ENCODE data around the gene SSBP3. TPM values are rescaled to one million over a fixed set of nuclear protein-coding genes. Genes with fewer than 3 reads are reported as not detected.

SSBP3 gene
- total RNA-seq, 1 donor from 2014 or later: 84.4 TPM

- intact Hi-C loops (cut with micrococcal nuclease): no loop called here
- Mint-ChIP-seq H3K27ac (no peak overlapping the region), H3K4me1 (ENCODE audit: low read depth) (peaks cover 35% of the 10 kb centered on the region), H3K27me3 (ENCODE audit: low read depth) (no peaks in the 10 kb centered on the region), H3K36me3 (ENCODE audit: low read depth) (peaks cover 9% of the 10 kb centered on the region), H3K4me3 (ENCODE audit: low read depth) (no peak overlapping the region), H3K9me3 (no peaks in the 10 kb centered on the region)
- DNase-seq (ENCODE audit: low spot score): no peak
These were observed 33.2 kb downstream of the SSBP3 start for GRCh38 chr1:54372978-54373377.

DNA sequence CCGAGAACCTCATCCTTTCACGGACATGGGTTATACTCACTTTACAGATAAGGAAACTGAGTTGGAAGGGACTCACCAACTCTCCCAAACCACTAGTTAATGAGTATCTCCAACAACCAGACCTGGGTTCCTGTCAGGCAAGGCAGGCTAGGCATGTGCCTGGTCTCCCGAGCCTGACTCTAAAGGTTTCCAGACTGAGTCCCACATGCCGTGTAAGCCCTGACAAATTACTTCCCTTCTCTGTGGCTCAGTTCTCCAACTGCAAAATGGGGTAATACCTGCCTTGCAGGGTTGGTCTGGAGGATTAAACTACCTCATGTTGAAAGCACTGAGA is 34.3 kb downstream of the SSBP3 start:
- DNase-seq (ENCODE audit: low spot score): no peak
- H3K27me3 Mint-ChIP-seq (ENCODE audit: low read depth): no peaks in the 10 kb centered on the region
- no peaks in the 10 kb centered on the region for H3K9me3 Mint-ChIP-seq
- peaks cover 26% of the 10 kb centered on the region for H3K4me1 Mint-ChIP-seq (ENCODE audit: low read depth)
- intact Hi-C loops (cut with micrococcal nuclease): no loop called here
- no peak overlapping the region for H3K4me3 Mint-ChIP-seq (ENCODE audit: low read depth)
- peaks cover 9% of the 10 kb centered on the region for H3K36me3 Mint-ChIP-seq (ENCODE audit: low read depth)
- H3K27ac Mint-ChIP-seq: no peak overlapping the region

- intact Hi-C loops (cut with micrococcal nuclease): no loop called here
- H3K4me1 Mint-ChIP-seq (ENCODE audit: low read depth): peaks cover 20% of the 10 kb centered on the region
- no peak overlapping the region for H3K4me3 Mint-ChIP-seq (ENCODE audit: low read depth)
- no peak for DNase-seq (ENCODE audit: low spot score)
- peaks cover 9% of the 10 kb centered on the region for H3K36me3 Mint-ChIP-seq (ENCODE audit: low read depth)
- H3K27ac Mint-ChIP-seq: no peak overlapping the region
- no peaks in the 10 kb centered on the region for H3K27me3 Mint-ChIP-seq (ENCODE audit: low read depth)
- H3K9me3 Mint-ChIP-seq: no peaks in the 10 kb centered on the region
These were observed 34.9 kb downstream of the SSBP3 start for GRCh38 chr1:54371038-54371941.

DNA sequence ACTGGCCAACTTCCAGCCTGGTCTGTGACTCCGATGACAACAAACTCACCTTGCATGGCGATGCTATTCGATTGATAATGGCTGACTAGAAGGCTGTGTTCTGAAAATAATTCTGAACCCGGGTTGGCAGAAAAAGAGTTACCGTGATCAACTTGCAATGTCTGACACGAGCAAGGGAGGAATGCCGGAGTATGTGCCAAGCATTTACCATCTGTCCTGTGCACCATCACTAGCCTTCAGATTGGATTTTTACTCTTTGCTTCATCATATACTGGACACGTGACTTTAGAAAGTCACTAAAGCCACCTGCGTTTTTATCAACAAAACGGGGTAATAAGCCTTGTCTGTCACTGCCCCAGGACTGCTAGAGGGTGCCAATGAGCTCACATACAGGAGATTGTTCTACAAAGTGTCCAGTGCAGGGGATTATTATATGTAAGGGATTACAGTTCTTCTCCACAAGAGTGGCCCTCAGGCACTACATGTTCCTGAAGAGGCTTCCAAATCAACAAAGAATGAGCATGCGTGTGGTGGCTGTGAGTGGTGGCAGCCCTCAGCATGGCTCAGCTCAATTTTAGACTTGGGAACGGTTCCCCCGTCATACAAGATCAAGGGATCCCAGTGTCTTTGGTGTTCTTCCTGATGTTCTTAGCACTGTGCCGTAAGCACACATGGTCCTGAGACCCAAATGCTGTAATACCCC is 35.8 kb downstream of the SSBP3 start:
- DNase-seq (ENCODE audit: low spot score): no peak
- Mint-ChIP-seq H3K27me3 (ENCODE audit: low read depth) (no peaks in the 10 kb centered on the region), H3K9me3 (no peaks in the 10 kb centered on the region), H3K4me3 (ENCODE audit: low read depth) (no peak overlapping the region), H3K4me1 (ENCODE audit: low read depth) (peaks cover 18% of the 10 kb centered on the region), H3K36me3 (ENCODE audit: low read depth) (peaks cover 12% of the 10 kb centered on the region), H3K27ac (no peak overlapping the region)
- intact Hi-C loops (cut with micrococcal nuclease): no loop called here

- Mint-ChIP-seq H3K36me3 (ENCODE audit: low read depth) (peaks cover 14% of the 10 kb centered on the region), H3K9me3 (no peaks in the 10 kb centered on the region), H3K4me1 (ENCODE audit: low read depth) (peaks cover 25% of the 10 kb centered on the region), H3K27ac (no peak overlapping the region), H3K27me3 (ENCODE audit: low read depth) (no peaks in the 10 kb centered on the region), H3K4me3 (ENCODE audit: low read depth) (no peak overlapping the region)
- intact Hi-C loops (cut with micrococcal nuclease): no loop called here
- DNase-seq (ENCODE audit: low spot score): no peak
These were observed 38.6 kb downstream of the SSBP3 start for GRCh38 chr1:54367613-54368012.

DNA sequence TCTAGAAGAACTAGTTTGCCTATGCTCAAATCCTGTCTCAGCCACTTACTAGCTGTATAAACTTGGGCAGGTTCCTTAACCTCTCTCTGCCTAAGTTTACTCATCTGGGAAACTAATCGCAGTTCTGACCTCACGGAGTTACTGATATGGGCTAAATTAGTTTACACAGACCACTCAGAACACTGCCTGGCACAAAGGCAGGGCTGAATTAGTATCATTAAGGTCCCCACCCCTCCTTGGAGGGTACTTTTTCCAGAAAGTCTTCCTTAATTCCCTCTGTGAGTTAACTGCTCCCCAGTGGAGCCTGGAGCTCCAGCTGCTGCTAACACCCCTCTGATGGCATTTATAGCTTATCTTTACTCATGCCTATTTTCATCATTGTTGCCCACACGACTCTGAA is 40.3 kb downstream of the SSBP3 start:
- no peak overlapping the region for H3K4me3 Mint-ChIP-seq (ENCODE audit: low read depth)
- H3K36me3 Mint-ChIP-seq (ENCODE audit: low read depth): peaks cover 14% of the 10 kb centered on the region
- H3K4me1 Mint-ChIP-seq (ENCODE audit: low read depth): peaks cover 30% of the 10 kb centered on the region
- H3K9me3 Mint-ChIP-seq: no peaks in the 10 kb centered on the region
- no peaks in the 10 kb centered on the region for H3K27me3 Mint-ChIP-seq (ENCODE audit: low read depth)
- DNase-seq (ENCODE audit: low spot score): no peak
- H3K27ac Mint-ChIP-seq: no peak overlapping the region
- intact Hi-C loops (cut with micrococcal nuclease): loop anchor here (2.0 kb wide), 1 partner anchor 119 kb away; no protein-coding TSS in a partner anchor

GRCh38 chr1:54365398-54365797 is 40.8 kb downstream of the SSBP3 start:
- intact Hi-C loops (cut with micrococcal nuclease): loop anchor here (2.0 kb wide), 1 partner anchor 119 kb away; no protein-coding TSS in a partner anchor
- Mint-ChIP-seq H3K4me3 (ENCODE audit: low read depth) (no peak overlapping the region), H3K36me3 (ENCODE audit: low read depth) (peaks cover 14% of the 10 kb centered on the region), H3K4me1 (ENCODE audit: low read depth) (peaks cover 30% of the 10 kb centered on the region), H3K9me3 (no peaks in the 10 kb centered on the region), H3K27ac (no peak overlapping the region), H3K27me3 (ENCODE audit: low read depth) (no peaks in the 10 kb centered on the region)
- no peak for DNase-seq (ENCODE audit: low spot score)

DNA sequence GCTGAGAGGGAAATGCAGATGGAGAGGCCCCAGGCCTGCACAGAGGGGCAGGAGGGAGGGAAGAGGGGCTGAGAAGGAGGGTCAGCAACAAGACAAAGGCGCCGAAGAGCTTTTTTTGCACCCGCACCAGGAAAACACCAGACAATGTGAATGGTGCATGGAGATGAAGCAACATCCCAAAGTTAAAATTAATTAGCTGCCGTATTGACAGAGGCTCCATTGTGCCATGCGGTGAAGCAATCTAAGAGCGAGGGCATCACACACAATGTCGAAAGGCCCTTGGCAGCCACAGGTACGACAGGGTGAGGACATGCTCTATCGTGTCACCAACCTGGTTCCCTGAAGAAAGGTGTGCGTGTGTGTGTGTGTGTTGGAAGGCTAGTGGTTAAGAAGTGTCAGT is 41.2 kb downstream of the SSBP3 start:
- peaks cover 34% of the 10 kb centered on the region for H3K4me1 Mint-ChIP-seq (ENCODE audit: low read depth)

DNA sequence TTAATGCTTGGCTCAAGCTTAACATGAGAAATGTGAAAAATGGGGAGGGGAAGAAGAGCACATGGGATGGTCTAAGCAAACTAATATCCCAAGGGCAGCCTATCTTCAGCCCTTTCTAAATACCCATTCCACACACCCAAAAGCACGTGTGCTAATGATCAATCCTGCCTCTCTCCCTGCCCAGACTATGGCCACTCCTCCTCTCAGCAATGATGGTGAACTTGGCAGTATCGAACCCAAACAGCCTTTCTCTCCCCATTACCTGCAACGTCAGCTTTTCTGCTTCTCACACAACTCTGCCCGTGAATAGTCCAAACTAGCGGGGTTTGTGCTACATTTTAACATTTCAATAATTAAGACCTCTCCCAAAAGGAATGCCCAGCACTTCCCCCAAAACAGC is 41.6 kb downstream of the SSBP3 start:
- intact Hi-C loops (cut with micrococcal nuclease): loop anchor here (2.0 kb wide), 1 partner anchor 120 kb away; no protein-coding TSS in a partner anchor
- Mint-ChIP-seq H3K27ac (no peak overlapping the region), H3K27me3 (ENCODE audit: low read depth) (no peaks in the 10 kb centered on the region), H3K36me3 (ENCODE audit: low read depth) (peaks cover 15% of the 10 kb centered on the region), H3K4me1 (ENCODE audit: low read depth) (peaks cover 38% of the 10 kb centered on the region), H3K4me3 (ENCODE audit: low read depth) (no peak overlapping the region), H3K9me3 (no peaks in the 10 kb centered on the region)
- no peak for DNase-seq (ENCODE audit: low spot score)

More for the DNA sequence above, 41.2 kb downstream of the SSBP3 start:
- Mint-ChIP-seq H3K36me3 (ENCODE audit: low read depth) (peaks cover 14% of the 10 kb centered on the region), H3K9me3 (no peaks in the 10 kb centered on the region), H3K27ac (no peak overlapping the region), H3K4me3 (ENCODE audit: low read depth) (no peak overlapping the region), H3K27me3 (ENCODE audit: low read depth) (no peaks in the 10 kb centered on the region)
- intact Hi-C loops (cut with micrococcal nuclease): loop anchor here (2.0 kb wide), 1 partner anchor 120 kb away; no protein-coding TSS in a partner anchor
- no peak for DNase-seq (ENCODE audit: low spot score)

DNA sequence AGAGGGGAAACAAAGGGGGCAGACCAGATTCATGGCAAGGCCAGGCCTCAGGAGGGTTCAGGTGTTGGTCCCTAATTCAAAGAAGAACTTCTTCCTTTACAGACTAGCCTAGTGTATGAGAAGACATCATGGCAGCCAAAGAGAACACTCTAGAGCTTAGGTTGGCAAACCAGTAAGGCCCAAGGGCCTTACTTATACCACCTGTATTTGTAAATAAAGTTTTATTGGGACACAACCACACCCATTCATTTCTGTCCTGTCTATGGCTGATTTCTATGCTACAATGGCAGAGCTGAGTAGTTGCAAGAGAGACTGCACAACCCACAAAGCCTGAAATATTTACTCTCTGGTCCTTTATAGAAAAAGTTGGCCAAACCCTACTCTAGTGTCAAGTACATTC is 42.3 kb downstream of the SSBP3 start:
- Mint-ChIP-seq H3K4me1 (ENCODE audit: low read depth) (peaks cover 42% of the 10 kb centered on the region), H3K9me3 (no peaks in the 10 kb centered on the region), H3K27ac (no peak overlapping the region), H3K36me3 (ENCODE audit: low read depth) (peaks cover 14% of the 10 kb centered on the region), H3K4me3 (ENCODE audit: low read depth) (no peak overlapping the region), H3K27me3 (ENCODE audit: low read depth) (no peaks in the 10 kb centered on the region)
- DNase-seq (ENCODE audit: low spot score): no peak
- intact Hi-C loops (cut with micrococcal nuclease): loop anchor here (2.0 kb wide), 1 partner anchor 121 kb away; no protein-coding TSS in a partner anchor

DNA sequence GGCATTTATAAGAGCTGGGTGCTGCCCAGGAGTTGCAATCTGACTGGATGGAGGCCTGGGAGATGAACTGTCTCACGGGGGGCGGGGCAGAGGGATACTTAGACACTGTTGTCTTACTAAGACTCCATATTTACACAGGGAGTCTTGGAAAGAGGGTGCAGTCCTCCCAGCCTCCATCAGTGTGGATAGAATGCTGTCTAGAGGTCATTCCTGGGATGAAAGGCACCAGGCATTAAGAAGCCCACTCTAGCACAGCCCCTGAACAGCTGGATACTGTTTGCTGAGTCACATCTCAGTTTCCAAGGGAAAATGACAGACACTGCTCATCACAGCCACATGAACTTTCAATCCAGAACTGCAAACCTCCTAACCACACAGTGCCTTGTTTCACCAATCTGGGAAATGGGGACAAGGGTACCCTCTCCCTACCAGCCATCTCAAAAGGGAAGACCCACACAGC is 43.3 kb downstream of the SSBP3 start:
- Mint-ChIP-seq H3K27me3 (ENCODE audit: low read depth) (no peaks in the 10 kb centered on the region), H3K4me3 (ENCODE audit: low read depth) (no peak overlapping the region), H3K4me1 (ENCODE audit: low read depth) (peaks cover 49% of the 10 kb centered on the region), H3K27ac (no peak overlapping the region), H3K9me3 (no peaks in the 10 kb centered on the region), H3K36me3 (ENCODE audit: low read depth) (peaks cover 24% of the 10 kb centered on the region)
- intact Hi-C loops (cut with micrococcal nuclease): no loop called here
- no peak for DNase-seq (ENCODE audit: low spot score)

- no peaks in the 10 kb centered on the region for H3K27me3 Mint-ChIP-seq (ENCODE audit: low read depth)
- H3K27ac Mint-ChIP-seq: no peak overlapping the region
- no peak overlapping the region for H3K4me3 Mint-ChIP-seq (ENCODE audit: low read depth)
- intact Hi-C loops (cut with micrococcal nuclease): no loop called here
- H3K36me3 Mint-ChIP-seq (ENCODE audit: low read depth): peaks cover 32% of the 10 kb centered on the region
- H3K4me1 Mint-ChIP-seq (ENCODE audit: low read depth): peaks cover 63% of the 10 kb centered on the region
- no peaks in the 10 kb centered on the region for H3K9me3 Mint-ChIP-seq
- DNase-seq (ENCODE audit: low spot score): no peak
These were observed 44.9 kb downstream of the SSBP3 start for GRCh38 chr1:54361342-54361741.
